ENCODE measurements around the gene TCAP. TPM values are rescaled to one million over a fixed set of nuclear protein-coding genes. Genes with fewer than 3 reads are reported as not detected.

Gene TCAP
- total and polyA plus RNA-seq, 10 of the 15 experiments (the other 5 are each of a cell fraction or from before 2014, with no cell fraction given) = 0.17 to 1.0 (median 0.36) TPM; not detected in 3

GRCh38 chr17:39626171-39627046, 38.7 kb upstream of the TCAP start, which contains the start of gene PPP1R1B:
TSS of gene PPP1R1B (plus strand) at chr17:39626952. CDS start at chr17:39627393, 441 bp downstream.
- no peak within 1 kb of the TSS for H3K27ac ChIP-seq (ENCODE audit: control insufficient read depth, insufficient read depth)
- in situ Hi-C loops (cut with MboI) = no loop called here
- no peak for DNase-seq (ENCODE audit: low read depth, low spot score)
- 18% methylated on average over 29 of the region's 29 CpGs for WGBS (ENCODE audit: insufficient coverage, insufficient replicate concordance, low lambda C conversion rate, missing lambda C conversion rate)
- H3K4me2 ChIP-seq (ENCODE audit: control insufficient read depth, insufficient read depth) = no peak within 1 kb of the TSS
- H3K9me3 ChIP-seq (replicated peaks; ENCODE audit: control insufficient read depth, insufficient read depth, low read length) = no peaks in the 10 kb centered on the region
- no peaks in the 10 kb centered on the region for H3K79me2 ChIP-seq (ENCODE audit: control insufficient read depth, insufficient read depth, low read length)
- no peak within 1 kb of the TSS for H3K9ac ChIP-seq (ENCODE audit: control insufficient read depth, insufficient read depth, low read length)
- FAIRE-seq = no peak
- H4K20me1 ChIP-seq (ENCODE audit: control insufficient read depth, insufficient read depth) = no peaks in the 10 kb centered on the region
- POLR2A ChIA-PET = no interaction called here
- BruUV-seq (replicated peaks) = no TSS peak
- H3K36me3 ChIP-seq (ENCODE audit: control insufficient read depth in 2 of 2, insufficient read depth in 2 of 2, low read length in 1 of 2) = no peaks in the 10 kb centered on the region
- TF ChIP-seq, protein P1, sequence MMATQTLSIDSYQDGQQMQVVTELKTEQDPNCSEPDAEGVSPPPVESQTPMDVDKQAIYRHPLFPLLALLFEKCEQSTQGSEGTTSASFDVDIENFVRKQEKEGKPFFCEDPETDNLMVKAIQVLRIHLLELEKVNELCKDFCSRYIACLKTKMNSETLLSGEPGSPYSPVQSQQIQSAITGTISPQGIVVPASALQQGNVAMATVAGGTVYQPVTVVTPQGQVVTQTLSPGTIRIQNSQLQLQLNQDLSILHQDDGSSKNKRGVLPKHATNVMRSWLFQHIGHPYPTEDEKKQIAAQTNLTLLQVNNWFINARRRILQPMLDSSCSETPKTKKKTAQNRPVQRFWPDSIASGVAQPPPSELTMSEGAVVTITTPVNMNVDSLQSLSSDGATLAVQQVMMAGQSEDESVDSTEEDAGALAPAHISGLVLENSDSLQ (IDR thresholded peaks at IDR 0.05) = peak; percentile 75
- TF ChIP-seq FOS (IDR thresholded peaks at IDR 0.05; ENCODE audit: borderline replicate concordance, extremely low read depth, insufficient read length) = no peak
- CTCF ChIA-PET = interaction anchor here (5.7 to 8.9 kb wide), 3 partner anchors 11 to 354 kb away, joined by 54 to 225 read pairs (median 114); partner anchors contain the start of genes PNMT, PSMD3 and STARD3
- no peak for ATAC-seq
- peaks cover 5% of the 10 kb centered on the region for H3K4me1 ChIP-seq (ENCODE audit: control insufficient read depth, insufficient read depth, low read length)
- RAD21 ChIA-PET (ENCODE audit: unreplicated experiment) = no interaction called here
- intact Hi-C loops (cut with micrococcal nuclease; ENCODE audit: unreplicated experiment) = no loop called here
- H2AFZ ChIP-seq (ENCODE audit: control insufficient read depth, low read depth, low read length) = no peak within 1 kb of the TSS
- SMC1A ChIA-PET (ENCODE audit: uncharacterized antibody, unreplicated experiment) = no interaction called here
- H3K27me3 ChIP-seq (replicated peaks in 1 of 2; ENCODE audit: control insufficient read depth in 2 of 2, insufficient read depth in 2 of 2, low read length in 1 of 2) = peaks cover 7 to 8% of the 10 kb centered on the region in 2 experiments
- no peak within 1 kb of the TSS for H3K4me3 ChIP-seq

GRCh38 chr17:39627047-39627711, 38.0 kb upstream of the TCAP start:
- ChIA-PET RAD21 (ENCODE audit: unreplicated experiment) (no interaction called here), POLR2A (no interaction called here), SMC1A (ENCODE audit: uncharacterized antibody, unreplicated experiment) (interaction anchor here (0.6 kb wide), 1 partner anchor 76 kb away, joined by 3 read pairs; no protein-coding TSS in a partner anchor), CTCF (interaction anchor here (1.2 kb wide), 1 partner anchor 27 kb away, joined by 9 read pairs; no protein-coding TSS in a partner anchor)
- Histone ChIP-seq H3K4me3 (no peak overlapping the region), H2AFZ (ENCODE audit: control insufficient read depth, low read depth, low read length) (no peak overlapping the region), H3K4me2 (ENCODE audit: control insufficient read depth, insufficient read depth) (no peak overlapping the region), H3K36me3 (ENCODE audit: control insufficient read depth in 2 of 2, insufficient read depth in 2 of 2, low read length in 1 of 2) (no peaks in the 10 kb centered on the region), H3K79me2 (ENCODE audit: control insufficient read depth, insufficient read depth, low read length) (no peaks in the 10 kb centered on the region), H3K9me3 (replicated peaks; ENCODE audit: control insufficient read depth, insufficient read depth, low read length) (no peaks in the 10 kb centered on the region), H3K4me1 (ENCODE audit: control insufficient read depth, insufficient read depth, low read length) (peaks cover 3% of the 10 kb centered on the region), H3K9ac (ENCODE audit: control insufficient read depth, insufficient read depth, low read length) (no peak overlapping the region), H4K20me1 (ENCODE audit: control insufficient read depth, insufficient read depth) (no peaks in the 10 kb centered on the region), H3K27me3 (replicated peaks in 1 of 2; ENCODE audit: control insufficient read depth in 2 of 2, insufficient read depth in 2 of 2, low read length in 1 of 2) (peaks cover 7 to 8% of the 10 kb centered on the region in 2 experiments), H3K27ac (ENCODE audit: control insufficient read depth, insufficient read depth) (no peak overlapping the region)
- 51% methylated on average over 21 of the region's 72 CpGs for WGBS (ENCODE audit: insufficient coverage, insufficient replicate concordance, low lambda C conversion rate, missing lambda C conversion rate)
- DNase-seq (ENCODE audit: low read depth, low spot score) = no peak
- FAIRE-seq = no peak
- TF ChIP-seq ESRRA (IDR thresholded peaks at IDR 0.05; ENCODE audit: low read length) (no peak), RFX5 (IDR thresholded peaks at IDR 0.05; ENCODE audit: low read depth, low read length) (no peak), RAD51 (IDR thresholded peaks at IDR 0.05) (no peak), MTA3 (IDR thresholded peaks at IDR 0.05; ENCODE audit: borderline replicate concordance, low read length) (no peak), MYC (IDR thresholded peaks at IDR 0.05; ENCODE audit: insufficient read depth, insufficient read length, insufficient replicate concordance, low read length, severe bottlenecking) (no peak)
- no peak for ATAC-seq
- in situ Hi-C loops (cut with MboI) = no loop called here
- intact Hi-C loops (cut with micrococcal nuclease; ENCODE audit: unreplicated experiment) = no loop called here
- no TSS peak for BruUV-seq (replicated peaks)
